Ascending aorta (tissue), 2 donors: ENCODE results near the gene PLCE1. TPM values are rescaled to one million over a fixed set of nuclear protein-coding genes. Genes with fewer than 3 reads are reported as not detected.

Source experiments
- DNase-seq, 2 donors: peaks; one replicate each; pipeline ENCODE4 v3.0.0-alpha.2; 2019; ENCODE audit warnings: low spot score in 2 of 2
- H3K27ac ChIP-seq, 2 donors: fragments of 200-600 bp; sonication (generic); one replicate each; pipeline ENCODE4 v1.5.1; 2016 to 2017; ENCODE audit warnings: mild to moderate bottlenecking in 1 of 2
- H3K27me3 ChIP-seq: fragments of 200-600 bp; sonication (generic); one replicate; pipeline ENCODE4 v1.5.1; 2017
- H3K36me3 ChIP-seq, 2 donors: fragments of 200-600 bp; sonication (generic); one replicate each; pipeline ENCODE4 v1.5.1; 2016
- H3K4me1 ChIP-seq, 2 donors: fragments of 200-600 bp; sonication (generic); one replicate each; pipeline ENCODE4 v1.5.1; 2016 to 2017; ENCODE audit warnings: mild to moderate bottlenecking in 1 of 2
- H3K4me3 ChIP-seq, 2 donors: fragments of 200-600 bp; sonication (generic); one replicate each; pipeline ENCODE4 v1.5.1; 2016 to 2017; ENCODE audit warnings: mild to moderate bottlenecking in 1 of 2
- H3K9me3 ChIP-seq, 2 donors: fragments of 200-600 bp; sonication (generic); one replicate each; pipeline ENCODE4 v1.5.1; 2016
- intact Hi-C: fragments of 100-400 bp; cut with DNase I; formaldehyde crosslinking; loops from one replicate; pipeline ENCODE4 v1.15.1; 2023
- total RNA-seq: library from RNA; depleted of rRNA; stranded (reverse); fragments of >200 nt; gene quantifications from one replicate; pipeline ENCODE4 v1.1.0, GENCODE V29; 2016
- TF ChIP-seq, protein P1 (sequence below), 3 experiments: fragments of 200-600 bp in 2 of 3; fragments of 450-650 bp in 1 of 3; sonication (generic) in 2 of 3; IDR thresholded peaks; one replicate each; pipeline ENCODE4 v1.5.1; 2016 to 2019; ENCODE audit warnings: antibody characterized with exemption in 3 of 3, mild to moderate bottlenecking in 1 of 3, moderate library complexity in 1 of 3

PLCE1 gene
- total RNA-seq, 1 donor from 2014 or later = 3.8 TPM

DNA sequence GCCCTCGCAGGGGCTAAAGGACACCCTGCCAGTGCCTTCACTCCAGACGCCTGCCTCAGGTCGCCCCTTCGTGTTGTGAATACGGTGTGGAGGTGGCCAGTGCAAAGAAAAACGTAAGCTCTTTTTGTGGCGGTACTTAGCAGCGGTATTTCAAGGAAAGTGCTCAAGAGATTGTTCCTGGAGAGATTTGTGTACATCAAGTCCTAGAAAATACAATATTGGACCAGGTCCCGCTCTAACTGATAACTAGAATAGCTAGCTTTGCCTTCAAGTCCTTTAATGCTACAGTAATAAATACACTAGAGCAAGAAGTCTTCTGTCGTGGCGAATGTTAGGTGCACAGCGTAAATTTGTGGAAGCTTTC, 689 bp downstream of the PLCE1 start:
- DNase-seq = no peak
- intact Hi-C loops = loop anchor here (5.0 to 10.0 kb wide), 4 partner anchors 150 to 408 kb away; partner anchors contain the start of genes FRA10AC1 and TBC1D12
- Histone ChIP-seq H3K4me1 (peaks cover 0 to 24% of the 10 kb centered on the region in 2 donors), H3K27me3 (no peaks in the 10 kb centered on the region), H3K9me3 (no peaks in the 10 kb centered on the region), H3K4me3 (peak overlapping the region; percentile 56 to 78), H3K36me3 (no peaks in the 10 kb centered on the region), H3K27ac (peak overlapping the region; percentile 62 to 76)
- TF ChIP-seq, protein P1, sequence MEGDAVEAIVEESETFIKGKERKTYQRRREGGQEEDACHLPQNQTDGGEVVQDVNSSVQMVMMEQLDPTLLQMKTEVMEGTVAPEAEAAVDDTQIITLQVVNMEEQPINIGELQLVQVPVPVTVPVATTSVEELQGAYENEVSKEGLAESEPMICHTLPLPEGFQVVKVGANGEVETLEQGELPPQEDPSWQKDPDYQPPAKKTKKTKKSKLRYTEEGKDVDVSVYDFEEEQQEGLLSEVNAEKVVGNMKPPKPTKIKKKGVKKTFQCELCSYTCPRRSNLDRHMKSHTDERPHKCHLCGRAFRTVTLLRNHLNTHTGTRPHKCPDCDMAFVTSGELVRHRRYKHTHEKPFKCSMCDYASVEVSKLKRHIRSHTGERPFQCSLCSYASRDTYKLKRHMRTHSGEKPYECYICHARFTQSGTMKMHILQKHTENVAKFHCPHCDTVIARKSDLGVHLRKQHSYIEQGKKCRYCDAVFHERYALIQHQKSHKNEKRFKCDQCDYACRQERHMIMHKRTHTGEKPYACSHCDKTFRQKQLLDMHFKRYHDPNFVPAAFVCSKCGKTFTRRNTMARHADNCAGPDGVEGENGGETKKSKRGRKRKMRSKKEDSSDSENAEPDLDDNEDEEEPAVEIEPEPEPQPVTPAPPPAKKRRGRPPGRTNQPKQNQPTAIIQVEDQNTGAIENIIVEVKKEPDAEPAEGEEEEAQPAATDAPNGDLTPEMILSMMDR (IDR thresholded peaks at IDR 0.05) = no peak

DNA sequence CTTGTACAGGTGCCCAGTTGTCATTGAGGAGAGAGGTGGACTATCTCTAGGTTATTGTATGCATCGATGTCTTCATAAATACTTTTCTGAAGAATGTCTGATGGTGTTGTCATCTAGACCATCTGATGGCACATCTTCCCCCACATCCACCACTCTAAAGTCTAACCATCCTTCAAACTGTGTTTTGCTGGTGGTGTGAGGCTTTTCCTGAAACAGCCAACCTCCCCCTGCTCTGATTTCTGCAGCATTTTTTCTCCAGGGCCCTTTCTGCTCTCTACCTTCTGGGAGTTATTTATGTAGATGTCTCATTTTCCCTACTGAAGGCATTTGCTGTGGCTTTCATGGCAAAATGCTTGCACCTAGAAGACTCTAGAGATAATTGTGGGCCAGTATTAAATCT, 1.5 kb downstream of the PLCE1 start:
- Histone ChIP-seq H3K4me3 (no peak overlapping the region), H3K4me1 (peaks cover 0 to 29% of the 10 kb centered on the region in 2 donors)
- TF ChIP-seq, protein P1 (IDR thresholded peaks at IDR 0.05) = no peak

DNA sequence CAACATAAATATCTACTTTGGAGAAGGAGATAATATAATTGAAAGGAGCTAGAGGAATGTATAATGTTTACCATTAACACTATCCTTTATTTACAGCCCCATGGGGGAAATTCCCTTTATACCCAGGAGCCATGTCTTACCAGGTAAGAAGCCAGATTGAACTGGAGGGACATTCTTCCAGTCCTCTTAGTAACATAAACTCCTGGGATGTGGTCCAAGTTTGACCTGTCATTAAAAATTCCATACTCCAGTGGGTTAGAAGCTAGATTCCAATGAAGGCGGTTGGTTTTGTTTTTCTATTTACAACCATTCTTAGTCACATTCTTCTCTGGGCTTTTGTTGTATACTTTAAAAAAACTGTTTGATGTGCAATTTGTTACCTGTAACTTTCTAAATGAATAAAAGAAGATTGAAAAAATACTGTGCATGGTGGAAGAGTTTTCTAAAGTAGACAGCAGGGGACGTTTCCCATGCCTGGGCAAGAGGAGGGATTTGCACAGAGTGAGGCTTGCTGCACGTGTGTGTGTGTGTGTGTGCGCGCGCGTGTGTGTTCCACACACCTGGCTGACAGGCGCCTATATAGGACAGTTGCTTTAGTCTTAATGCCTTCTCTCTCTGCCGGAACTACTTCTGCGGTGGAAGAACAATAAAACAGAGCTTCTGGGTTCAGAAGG, 2.0 kb downstream of the PLCE1 start:
- DNase-seq = no peak
- Histone ChIP-seq H3K27ac (no peak overlapping the region), H3K9me3 (no peaks in the 10 kb centered on the region), H3K27me3 (no peaks in the 10 kb centered on the region), H3K36me3 (no peaks in the 10 kb centered on the region), H3K4me1 (peaks cover 0 to 32% of the 10 kb centered on the region in 2 donors), H3K4me3 (no peak overlapping the region)
- TF ChIP-seq, protein P1 (IDR thresholded peaks at IDR 0.05) = no peak
- intact Hi-C loops = loop anchor here (5.0 to 10.0 kb wide), 2 partner anchors 97 to 149 kb away; no protein-coding TSS in a partner anchor

More for the DNA sequence above, 1.5 kb downstream of the PLCE1 start:
- Histone ChIP-seq H3K27me3 (no peaks in the 10 kb centered on the region), H3K9me3 (no peaks in the 10 kb centered on the region), H3K36me3 (no peaks in the 10 kb centered on the region), H3K27ac (no peak overlapping the region)
- no peak for DNase-seq
- intact Hi-C loops = loop anchor here (5.0 to 10.0 kb wide), 2 partner anchors 97 to 150 kb away; no protein-coding TSS in a partner anchor

DNA sequence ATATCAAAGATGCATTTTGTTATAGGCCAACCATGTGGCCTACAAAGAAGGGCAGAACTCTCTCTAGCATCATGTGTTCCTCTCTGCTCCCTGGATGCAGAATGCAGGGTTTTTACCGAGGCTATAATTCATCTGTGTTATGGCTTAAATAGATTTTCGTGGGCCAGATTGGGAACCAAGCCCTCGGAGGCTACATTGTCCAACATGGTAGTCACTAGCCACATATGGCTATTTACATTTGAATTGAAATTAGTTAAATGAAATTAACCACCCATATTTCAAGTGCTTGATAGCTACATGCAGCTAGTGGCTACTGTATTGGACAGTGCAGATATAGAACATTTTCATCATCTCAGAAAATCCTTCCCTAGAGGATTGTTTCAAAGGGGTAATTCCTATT, 2.8 kb downstream of the PLCE1 start:
- no peaks in the 10 kb centered on the region for H3K9me3 ChIP-seq
- peaks cover 0 to 28% of the 10 kb centered on the region in 2 donors for H3K4me1 ChIP-seq
- no peaks in the 10 kb centered on the region for H3K36me3 ChIP-seq
- intact Hi-C loops = loop anchor here (5.0 to 10.0 kb wide), 2 partner anchors 96 to 148 kb away; no protein-coding TSS in a partner anchor
- TF ChIP-seq, protein P1 (IDR thresholded peaks at IDR 0.05) = no peak
- no peak overlapping the region for H3K27ac ChIP-seq
- no peaks in the 10 kb centered on the region for H3K27me3 ChIP-seq
- DNase-seq = no peak
- no peak overlapping the region for H3K4me3 ChIP-seq

GRCh38 chr10:93997546-93997945, 3.8 kb downstream of the PLCE1 start:
- H3K27ac ChIP-seq = no peak overlapping the region

More at GRCh38 chr10:93997546-93997945, 3.8 kb downstream of the PLCE1 start:
- intact Hi-C loops = loop anchor here (5.0 to 10.0 kb wide), 2 partner anchors 95 to 147 kb away; no protein-coding TSS in a partner anchor
- H3K4me3 ChIP-seq = no peak overlapping the region
- no peaks in the 10 kb centered on the region for H3K36me3 ChIP-seq
- H3K27me3 ChIP-seq = no peaks in the 10 kb centered on the region
- no peaks in the 10 kb centered on the region for H3K9me3 ChIP-seq
- TF ChIP-seq, protein P1 (IDR thresholded peaks at IDR 0.05) = no peak
- peaks cover 0 to 27% of the 10 kb centered on the region in 2 donors for H3K4me1 ChIP-seq
- DNase-seq = no peak
